WTC11 (cell line): ENCODE measurements around the gene ARMC8. TPM values are rescaled to one million over a fixed set of nuclear protein-coding genes. Genes with fewer than 3 reads are reported as not detected.

ENCODE experiments used
- ATAC-seq: fragments of 200-7000 bp; cut with Tn5 transposase; 2 replicates; pipeline ENCODE4 v1.10.0; 2021; ENCODE audit warnings: mild to moderate bottlenecking, moderate library complexity
- CTCF ChIA-PET: fragments of 300-600 bp; sonication (Branson Sonifier 250); formaldehyde crosslinking; loops from one replicate; lab custom pipeline; 2021; ENCODE audit warnings: antibody characterized with exemption; lab: Charles Lee
- POLR2A ChIA-PET: fragments of 350-600 bp; sonication (Branson Sonifier 250); formaldehyde crosslinking; loops from one replicate; lab custom pipeline; 2021; ENCODE audit warnings: antibody characterized with exemption; lab: Charles Lee
- DNase-seq: peaks from one replicate; pipeline ENCODE4 v3.0.0; 2021; ENCODE audit warnings: low spot score
- H3K27ac Mint-ChIP-seq: 2 replicates; pipeline ENCODE4 v1.8.0; 2021; ENCODE audit warnings: mixed read lengths
- H3K27me3 Mint-ChIP-seq: 2 replicates; pipeline ENCODE4 v1.8.0; 2021; ENCODE audit warnings: low read depth, mild to moderate bottlenecking, moderate library complexity, mixed read lengths
- H3K36me3 Mint-ChIP-seq: 2 replicates; pipeline ENCODE4 v1.8.0; 2021; ENCODE audit warnings: mixed read lengths
- H3K4me1 Mint-ChIP-seq: 2 replicates; pipeline ENCODE4 v1.8.0; 2022; ENCODE audit warnings: mixed read lengths
- H3K4me3 Mint-ChIP-seq: 2 replicates; pipeline ENCODE4 v1.8.0; 2021; ENCODE audit warnings: mild to moderate bottlenecking, moderate library complexity, mixed read lengths
- H3K9me3 Mint-ChIP-seq: 2 replicates; pipeline ENCODE4 v1.8.0; 2021; ENCODE audit warnings: mixed read lengths
- AFF4 ChIP-seq: sonication (generic); formaldehyde crosslinking; IDR thresholded peaks from 2 replicates; pipeline ENCODE4 v1.8.1; 2023; ENCODE audit warnings: mild to moderate bottlenecking, missing genetic modification reagents, borderline replicate concordance
- AR ChIP-seq: fragments of 250-450 bp; sonication (Bioruptor Pico); IDR thresholded peaks from 2 replicates; pipeline ENCODE4 v1.9.0; 2021; ENCODE audit warnings: mild to moderate bottlenecking
- CBFB ChIP-seq: sonication (generic); formaldehyde crosslinking; IDR thresholded peaks from 2 replicates; pipeline ENCODE4 v1.8.1; 2022; ENCODE audit warnings: mild to moderate bottlenecking, low read depth, missing genetic modification reagents
- CDX4 ChIP-seq: fragments of 250-450 bp; sonication (Bioruptor Pico); IDR thresholded peaks from 2 replicates; pipeline ENCODE4 v1.9.0; 2021; ENCODE audit warnings: moderate library complexity, mild to moderate bottlenecking, inconsistent platforms, borderline replicate concordance
- E2F1 ChIP-seq: sonication (generic); formaldehyde crosslinking; IDR thresholded peaks from 2 replicates; pipeline ENCODE4 v1.8.0; 2022; ENCODE audit warnings: mild to moderate bottlenecking, missing genetic modification reagents
- E2F5 ChIP-seq: sonication (generic); formaldehyde crosslinking; IDR thresholded peaks from 2 replicates; pipeline ENCODE4 v1.8.1; 2022; ENCODE audit warnings: mild to moderate bottlenecking, moderate library complexity, missing genetic modification reagents
- EMX1 ChIP-seq: fragments of 250-450 bp; sonication (Bioruptor Pico); IDR thresholded peaks from 2 replicates; pipeline ENCODE4 v1.8.0; 2021; ENCODE audit warnings: mild to moderate bottlenecking
- JAZF1 ChIP-seq: fragments of 250-450 bp; sonication (Bioruptor Pico); IDR thresholded peaks from 2 replicates; pipeline ENCODE4 v1.9.0; 2021; ENCODE audit warnings: moderate library complexity, mild to moderate bottlenecking, inconsistent platforms
- MLX ChIP-seq: sonication (generic); formaldehyde crosslinking; IDR thresholded peaks from 2 replicates; pipeline ENCODE4 v1.8.1; 2023; ENCODE audit warnings: mild to moderate bottlenecking, missing genetic modification reagents, moderate library complexity
- MXD4 ChIP-seq: fragments of 250-450 bp; sonication (Bioruptor Pico); IDR thresholded peaks from 2 replicates; pipeline ENCODE4 v1.8.0; 2021; ENCODE audit warnings: mild to moderate bottlenecking, moderate library complexity, borderline replicate concordance
- PRDM15 ChIP-seq: sonication (generic); formaldehyde crosslinking; IDR thresholded peaks from 2 replicates; pipeline ENCODE4 v1.8.0; 2022; ENCODE audit warnings: missing genetic modification reagents
- TCF7 ChIP-seq: sonication (generic); formaldehyde crosslinking; IDR thresholded peaks from 2 replicates; pipeline ENCODE4 v1.8.0; 2022; ENCODE audit warnings: mild to moderate bottlenecking, low read depth, missing genetic modification reagents, moderate library complexity
- TEAD4 ChIP-seq: sonication (generic); formaldehyde crosslinking; IDR thresholded peaks from 2 replicates; pipeline ENCODE4 v1.8.0; 2022; ENCODE audit warnings: mild to moderate bottlenecking, missing genetic modification reagents
- ZNF263 ChIP-seq: sonication (generic); formaldehyde crosslinking; IDR thresholded peaks from 2 replicates; pipeline ENCODE4 v1.8.1; 2022; ENCODE audit warnings: low read depth, mild to moderate bottlenecking, moderate library complexity, missing genetic modification reagents
- ZNF532 ChIP-seq: fragments of 250-450 bp; sonication (Bioruptor Pico); IDR thresholded peaks from 2 replicates; pipeline ENCODE4 v1.9.0; 2021; ENCODE audit warnings: mild to moderate bottlenecking, borderline replicate concordance
- total RNA-seq: library from RNA; stranded (reverse); gene quantifications from 3 replicates; pipeline ENCODE4 v1.2.3, GENCODE V29; 2021

Gene ARMC8
- total RNA-seq, 1 experiment from 2014 or later: 44.9 TPM

- peaks cover 14% of the 10 kb centered on the region for H3K36me3 Mint-ChIP-seq
- ATAC-seq (peak; percentile 91), DNase-seq (peak; percentile 86)
- H3K4me3 Mint-ChIP-seq: peak overlapping the region; percentile 95
- H3K27me3 Mint-ChIP-seq: peaks cover 33% of the 10 kb centered on the region
- peak overlapping the region; percentile 100 for H3K27ac Mint-ChIP-seq
- TF ChIP-seq E2F5 (CRISPR knock-in tag) (no peak), EMX1 (CRISPR knock-in tag) (no peak), ZNF532 (CRISPR knock-in tag) (no peak), AFF4 (CRISPR knock-in tag) (no peak), PRDM15 (CRISPR knock-in tag) (no peak), JAZF1 (CRISPR knock-in tag) (no peak), CDX4 (CRISPR knock-in tag) (no peak), AR (CRISPR knock-in tag) (no peak), E2F1 (CRISPR knock-in tag) (no peak), TCF7 (CRISPR knock-in tag) (no peak), TEAD4 (CRISPR knock-in tag) (no peak), ZNF263 (no peak), CBFB (CRISPR knock-in tag) (no peak), MLX (CRISPR knock-in tag) (no peak), MXD4 (CRISPR knock-in tag) (no peak)
- peaks cover 9% of the 10 kb centered on the region for H3K9me3 Mint-ChIP-seq
- H3K4me1 Mint-ChIP-seq: peaks cover 21% of the 10 kb centered on the region
- ChIA-PET CTCF (interaction anchor here (1.1 to 1.5 kb wide), 3 partner anchors 68 to 146 kb away, joined by 3 to 5 read pairs (median 4); no protein-coding TSS in a partner anchor), POLR2A (interaction anchor here (1.2 to 1.7 kb wide), 5 partner anchors 12 to 248 kb away, joined by 3 to 6 read pairs (median 4); partner anchors contain the start of genes DBR1, DZIP1L and ESYT3)
Observed at GRCh38 chr3:138186803-138187295, 252 bp upstream of the ARMC8 start.
